Left ventricle myocardium inferior (tissue), 1 donor: ENCODE measurements around the gene ATP1B3. TPM values are rescaled to one million over a fixed set of nuclear protein-coding genes. Genes with fewer than 3 reads are reported as not detected.

Experiments used
- DNase-seq: peaks from one replicate; pipeline ENCODE4 v3.0.0-alpha.2; 2020
- H3K27ac ChIP-seq: fragments of 200-600 bp; replicated peaks from 2 replicates; pipeline ENCODE4 v1.8.0; 2021
- H3K27me3 ChIP-seq: fragments of 200-600 bp; 2 replicates; pipeline ENCODE4 v1.8.0; 2021; ENCODE audit warnings: low read depth
- H3K36me3 ChIP-seq: fragments of 200-600 bp; 2 replicates; pipeline ENCODE4 v1.8.0; 2021
- H3K4me1 ChIP-seq: fragments of 200-600 bp; 2 replicates; pipeline ENCODE4 v1.8.0; 2021
- H3K4me3 ChIP-seq: fragments of 200-600 bp; 2 replicates; pipeline ENCODE4 v1.8.0; 2021; ENCODE audit warnings: mild to moderate bottlenecking, moderate library complexity
- H3K9me3 ChIP-seq: fragments of 200-600 bp; replicated peaks from 2 replicates; pipeline ENCODE4 v1.8.0; 2021
- intact Hi-C: fragments of 100-400 bp; cut with micrococcal nuclease; formaldehyde crosslinking; loops from one replicate; pipeline ENCODE4 v1.11.0; 2022
- total RNA-seq: library from RNA; stranded (reverse); fragmentation: NEBNext Ultra II Directional; extraction: Animal tissue kit (Norgen Biotek cat#: 25700); gene quantifications from one replicate; pipeline ENCODE4 v1.2.1, GENCODE V29; 2021
- TF ChIP-seq, protein P1 (sequence below): fragments of 200-600 bp; IDR thresholded peaks from 2 replicates; pipeline ENCODE4 v1.8.0; 2021; ENCODE audit warnings: antibody characterized with exemption, mild to moderate bottlenecking, borderline replicate concordance
- donor health status: DM: no; HTN: yes; CAD: no; lungs with severe emphysema.

The ATP1B3 gene
- total RNA-seq, 1 donor from 2014 or later: 34.5 TPM

DNA sequence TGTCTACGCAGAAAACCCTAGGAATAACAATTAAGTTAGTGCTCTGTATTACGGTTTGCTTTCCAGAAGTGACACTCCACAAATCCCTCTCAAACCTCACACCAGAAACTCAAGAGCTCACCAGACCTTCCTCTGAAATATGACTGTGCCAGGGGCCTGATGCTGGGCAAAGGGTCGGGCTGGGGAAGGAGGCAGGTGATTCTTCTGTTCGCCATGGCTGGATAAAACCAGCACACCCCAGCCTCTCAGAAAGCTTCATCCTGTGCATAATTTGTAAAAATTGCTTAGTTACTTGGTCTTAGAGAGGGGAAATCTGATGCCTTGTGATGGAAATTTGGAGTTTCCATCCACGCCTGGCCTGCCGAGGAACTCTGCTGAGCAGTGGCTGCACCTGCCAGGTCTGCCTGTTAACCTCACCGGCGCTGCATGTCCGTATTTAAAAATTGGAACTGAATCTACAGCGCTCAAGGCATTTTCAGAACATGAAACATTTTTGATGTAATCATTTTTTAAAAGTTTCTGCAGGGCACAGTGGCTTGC is 22.7 kb upstream of the ATP1B3 start:
- intact Hi-C loops: no loop called here
- peak overlapping the region; percentile 81 for H3K27ac ChIP-seq

DNA sequence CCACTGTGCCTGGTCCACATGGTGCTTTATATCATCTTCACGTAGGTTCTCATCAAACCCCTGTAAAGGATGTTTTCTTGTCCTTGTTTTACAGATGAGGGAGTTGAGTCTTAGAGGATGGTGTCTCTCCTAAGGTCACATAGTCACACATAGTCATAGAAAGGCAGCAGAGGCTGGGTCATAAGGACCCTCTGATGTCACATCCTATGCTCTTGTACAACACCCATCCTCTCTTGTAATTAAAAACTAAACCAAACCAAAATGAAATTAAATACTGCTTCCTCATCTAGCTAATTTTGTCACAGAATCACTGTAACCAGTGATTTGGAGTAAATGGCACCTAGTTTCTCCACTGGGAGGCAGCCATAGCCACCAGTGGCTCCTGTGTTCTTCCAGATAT is 21.8 kb upstream of the ATP1B3 start:
- no peak for DNase-seq
- Histone ChIP-seq H3K27ac (no peak overlapping the region), H3K4me1 (peaks cover 13% of the 10 kb centered on the region), H3K36me3 (no peaks in the 10 kb centered on the region), H3K4me3 (no peak overlapping the region), H3K9me3 (no peaks in the 10 kb centered on the region), H3K27me3 (no peaks in the 10 kb centered on the region)
- TF ChIP-seq, protein P1, sequence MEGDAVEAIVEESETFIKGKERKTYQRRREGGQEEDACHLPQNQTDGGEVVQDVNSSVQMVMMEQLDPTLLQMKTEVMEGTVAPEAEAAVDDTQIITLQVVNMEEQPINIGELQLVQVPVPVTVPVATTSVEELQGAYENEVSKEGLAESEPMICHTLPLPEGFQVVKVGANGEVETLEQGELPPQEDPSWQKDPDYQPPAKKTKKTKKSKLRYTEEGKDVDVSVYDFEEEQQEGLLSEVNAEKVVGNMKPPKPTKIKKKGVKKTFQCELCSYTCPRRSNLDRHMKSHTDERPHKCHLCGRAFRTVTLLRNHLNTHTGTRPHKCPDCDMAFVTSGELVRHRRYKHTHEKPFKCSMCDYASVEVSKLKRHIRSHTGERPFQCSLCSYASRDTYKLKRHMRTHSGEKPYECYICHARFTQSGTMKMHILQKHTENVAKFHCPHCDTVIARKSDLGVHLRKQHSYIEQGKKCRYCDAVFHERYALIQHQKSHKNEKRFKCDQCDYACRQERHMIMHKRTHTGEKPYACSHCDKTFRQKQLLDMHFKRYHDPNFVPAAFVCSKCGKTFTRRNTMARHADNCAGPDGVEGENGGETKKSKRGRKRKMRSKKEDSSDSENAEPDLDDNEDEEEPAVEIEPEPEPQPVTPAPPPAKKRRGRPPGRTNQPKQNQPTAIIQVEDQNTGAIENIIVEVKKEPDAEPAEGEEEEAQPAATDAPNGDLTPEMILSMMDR: no peak
- intact Hi-C loops: no loop called here

More for the DNA sequence above, 22.7 kb upstream of the ATP1B3 start:
- TF ChIP-seq, protein P1: no peak
- no peak for DNase-seq
- Histone ChIP-seq H3K4me1 (peaks cover 10% of the 10 kb centered on the region), H3K9me3 (no peaks in the 10 kb centered on the region), H3K4me3 (no peak overlapping the region), H3K27me3 (no peaks in the 10 kb centered on the region), H3K36me3 (no peaks in the 10 kb centered on the region)

DNA sequence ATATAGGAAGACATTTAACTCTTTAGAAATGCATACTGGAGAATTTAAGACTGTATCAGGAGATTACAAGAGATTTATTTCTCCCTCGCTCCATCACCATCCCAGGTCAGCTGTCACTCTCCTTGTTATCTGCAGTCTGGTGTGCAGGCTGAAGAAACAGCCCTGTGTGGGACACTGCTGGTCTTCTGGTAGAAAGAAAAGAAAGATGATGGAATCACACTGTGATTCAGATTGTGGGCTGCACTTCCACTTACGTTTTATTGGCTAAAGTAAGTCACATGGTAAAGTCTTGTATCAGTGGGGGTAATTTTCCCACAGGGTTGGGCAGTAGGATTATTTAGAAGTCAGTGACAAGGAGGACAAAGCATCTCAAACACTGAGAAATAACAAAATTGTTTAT is 18.1 kb upstream of the ATP1B3 start:
- no peaks in the 10 kb centered on the region for H3K9me3 ChIP-seq
- intact Hi-C loops: no loop called here
- no peak overlapping the region for H3K27ac ChIP-seq

DNA sequence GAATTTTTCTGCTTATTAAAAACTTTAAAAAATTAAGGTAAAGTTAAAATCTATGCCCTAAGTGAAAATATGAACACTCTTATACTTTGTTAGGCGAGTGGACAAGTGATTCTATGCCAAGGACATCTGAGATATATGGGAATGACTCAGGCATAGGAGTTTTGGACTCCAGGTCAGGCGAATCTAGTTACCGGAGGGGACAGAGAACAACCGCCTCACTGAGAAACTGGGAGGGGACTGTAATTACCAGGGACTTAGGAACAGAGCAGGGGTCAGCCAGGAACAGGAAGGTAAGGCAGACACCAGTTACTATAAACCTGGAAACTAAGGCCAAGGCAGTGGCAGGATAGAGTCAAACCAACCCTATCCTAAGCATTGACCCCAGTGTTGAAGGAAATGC is 16.8 kb upstream of the ATP1B3 start:
- no peaks in the 10 kb centered on the region for H3K9me3 ChIP-seq
- peak overlapping the region; percentile 76 for H3K27ac ChIP-seq
- H3K27me3 ChIP-seq: no peaks in the 10 kb centered on the region
- TF ChIP-seq, protein P1: no peak
- no peak for DNase-seq
- intact Hi-C loops: no loop called here
- no peak overlapping the region for H3K4me3 ChIP-seq
- H3K4me1 ChIP-seq: peaks cover 33% of the 10 kb centered on the region
- no peaks in the 10 kb centered on the region for H3K36me3 ChIP-seq

More for the DNA sequence above, 18.1 kb upstream of the ATP1B3 start:
- Histone ChIP-seq H3K36me3 (no peaks in the 10 kb centered on the region), H3K27me3 (no peaks in the 10 kb centered on the region), H3K4me3 (no peak overlapping the region), H3K4me1 (peaks cover 30% of the 10 kb centered on the region)
- no peak for DNase-seq
- TF ChIP-seq, protein P1: no peak

DNA sequence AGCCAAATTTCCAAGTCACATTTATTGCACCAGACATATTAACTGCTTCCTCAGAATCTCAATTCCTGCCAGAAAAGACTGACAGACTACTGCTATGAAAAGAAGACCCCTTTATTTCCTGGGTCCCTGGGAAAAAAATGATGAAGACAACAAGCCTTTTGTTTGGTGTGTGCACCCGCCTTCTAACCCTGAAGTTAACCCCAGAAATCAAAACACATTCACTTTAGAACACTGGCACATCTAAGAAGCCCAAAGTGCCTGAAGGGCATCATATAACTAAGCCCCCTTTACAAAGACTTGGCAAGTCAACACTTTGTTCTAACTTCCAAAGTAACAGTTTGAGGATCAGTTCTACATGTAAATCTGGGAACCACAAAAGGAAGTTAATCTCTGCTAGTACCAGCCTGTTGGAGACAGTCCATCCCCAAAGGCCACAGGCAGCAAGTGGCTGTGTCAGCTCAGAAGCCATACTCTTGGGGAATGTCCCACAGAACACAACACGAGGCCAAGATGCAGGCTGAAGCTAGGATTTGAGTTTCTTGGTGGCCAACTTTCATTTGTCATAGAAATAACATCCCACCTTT is 16.3 kb upstream of the ATP1B3 start:
- Histone ChIP-seq H3K4me1 (peaks cover 33% of the 10 kb centered on the region), H3K36me3 (no peaks in the 10 kb centered on the region), H3K4me3 (no peak overlapping the region), H3K27ac (peak overlapping the region; percentile 76), H3K27me3 (no peaks in the 10 kb centered on the region), H3K9me3 (no peaks in the 10 kb centered on the region)
- no peak for DNase-seq
- TF ChIP-seq, protein P1: no peak
- intact Hi-C loops: no loop called here
